ENCODE data around the gene UBA3. TPM values are rescaled to one million over a fixed set of nuclear protein-coding genes. Genes with fewer than 3 reads are reported as not detected.

Gene UBA3
- total and polyA plus RNA-seq, 7 donors, result 20.5 to 59.3 (median 41.2) TPM

DNA sequence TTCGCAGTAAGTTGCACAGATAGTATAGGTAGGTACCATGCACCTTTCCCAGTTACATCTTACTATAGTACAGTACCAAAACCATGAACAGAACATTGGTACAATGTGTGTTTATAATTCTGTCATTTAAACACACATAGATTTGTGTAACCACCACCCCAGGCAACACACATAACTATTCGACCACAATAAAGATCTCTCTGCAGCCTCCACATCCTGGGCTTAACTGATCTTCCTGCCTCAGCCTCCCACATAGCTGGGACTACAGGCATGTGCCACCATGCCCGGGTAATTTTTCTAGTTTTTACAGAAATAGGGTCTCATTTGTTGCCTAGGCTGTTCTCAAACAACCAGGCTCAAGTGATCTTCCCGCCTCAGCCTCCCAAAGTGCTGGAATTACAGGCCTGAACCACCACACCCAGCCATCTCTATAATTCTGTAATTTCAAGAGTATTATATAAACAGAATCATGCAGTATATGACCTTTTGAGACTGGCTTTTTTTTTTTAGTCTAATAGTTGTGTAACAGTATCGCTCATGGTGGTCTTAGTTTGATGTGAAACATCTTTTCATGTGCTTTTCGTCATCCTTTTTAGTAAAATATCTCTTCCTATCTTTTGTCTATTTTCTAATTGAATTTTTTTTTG is 14.7 kb downstream of the UBA3 start:
- H3K36me3 ChIP-seq (ENCODE audit: insufficient read depth in 1 of 2, low read depth in 1 of 2), result peaks cover 2 to 97% of the 10 kb centered on the region in 2 donors
- DNase-seq (no peak), ATAC-seq (no peak)
- intact Hi-C loops (cut with DNase I), result no loop called here
- H3K4me1 ChIP-seq, result no peaks in the 10 kb centered on the region
- WGBS, 3 donors, result 92 to 97% (median 96%) methylated on average over 6 of the region's 6 CpGs
- no peak overlapping the region for H3K27ac ChIP-seq
- H3K4me3 ChIP-seq, result no peak overlapping the region
- no peaks in the 10 kb centered on the region for H3K27me3 ChIP-seq (ENCODE audit: insufficient read depth in 3 of 3, low read length in 2 of 3)
- no peak for TF ChIP-seq CTCF (IDR thresholded peaks at IDR 0.05)
- no peaks in the 10 kb centered on the region for H3K9me3 ChIP-seq

GRCh38 chr3:69063636-69064035 is 16.5 kb downstream of the UBA3 start:
- no peak for TF ChIP-seq CTCF (IDR thresholded peaks at IDR 0.05)
- H3K4me1 ChIP-seq, result no peaks in the 10 kb centered on the region
- H3K27me3 ChIP-seq (ENCODE audit: insufficient read depth in 3 of 3, low read length in 2 of 3), result no peaks in the 10 kb centered on the region
- H3K9me3 ChIP-seq, result no peaks in the 10 kb centered on the region
- no peak overlapping the region for H3K27ac ChIP-seq
- 84 to 89% (median 88%) methylated on average over 2 of the region's 2 CpGs for WGBS, 3 donors
- intact Hi-C loops (cut with DNase I), result loop anchor here in 1 of 2 donors (5.0 kb wide), 1 partner anchor 36 kb away; no protein-coding TSS in a partner anchor
- no peak overlapping the region for H3K4me3 ChIP-seq
- H3K36me3 ChIP-seq (ENCODE audit: insufficient read depth in 1 of 2, low read depth in 1 of 2), result peaks cover 8 to 98% of the 10 kb centered on the region in 2 donors
- no peak for DNase-seq
- ATAC-seq, result no peak

- no peaks in the 10 kb centered on the region for H3K9me3 ChIP-seq
Measured at GRCh38 chr3:69059688-69060087, 20.5 kb downstream of the UBA3 start.

DNA sequence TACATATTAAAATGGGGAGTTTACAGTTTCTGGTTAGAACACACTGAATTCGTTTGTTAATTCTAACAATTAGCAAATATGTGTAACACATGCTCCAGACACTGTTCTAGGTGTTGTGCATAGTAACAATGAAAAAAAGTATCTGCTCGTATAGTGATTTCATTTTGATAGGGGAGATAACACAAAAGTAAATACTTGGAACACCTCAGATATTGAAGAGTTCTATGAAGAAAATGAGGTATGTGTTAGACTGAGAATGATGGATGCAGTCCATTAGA is 21.3 kb downstream of the UBA3 start:
- no peaks in the 10 kb centered on the region for H3K9me3 ChIP-seq
- peaks cover 11 to 99% of the 10 kb centered on the region in 2 donors for H3K36me3 ChIP-seq (ENCODE audit: insufficient read depth in 1 of 2, low read depth in 1 of 2)
- DNase-seq, result no peak
- no peak for TF ChIP-seq CTCF (IDR thresholded peaks at IDR 0.05)
- WGBS, 3 donors, result 96 to 99% (median 98%) methylated on average over 2 of the region's 2 CpGs
- H3K27me3 ChIP-seq (ENCODE audit: insufficient read depth in 3 of 3, low read length in 2 of 3), result no peaks in the 10 kb centered on the region
- no peaks in the 10 kb centered on the region for H3K4me1 ChIP-seq
- H3K27ac ChIP-seq, result no peak overlapping the region
- intact Hi-C loops (cut with DNase I), result loop anchor here in 1 of 2 donors (10.0 kb wide), 1 partner anchor 246 kb away; no protein-coding TSS in a partner anchor
- no peak overlapping the region for H3K4me3 ChIP-seq
- no peak for ATAC-seq

More at GRCh38 chr3:69059688-69060087, 20.5 kb downstream of the UBA3 start:
- no peak overlapping the region for H3K27ac ChIP-seq
- H3K4me3 ChIP-seq, result no peak overlapping the region
- no peak for TF ChIP-seq CTCF (IDR thresholded peaks at IDR 0.05)
- no peaks in the 10 kb centered on the region for H3K4me1 ChIP-seq
- DNase-seq (no peak), ATAC-seq (no peak)
- H3K36me3 ChIP-seq (ENCODE audit: insufficient read depth in 1 of 2, low read depth in 1 of 2), result peaks cover 11 to 99% of the 10 kb centered on the region in 2 donors
- intact Hi-C loops (cut with DNase I), result loop anchor here (5.0 to 10.0 kb wide), 2 partner anchors 32 to 245 kb away; no protein-coding TSS in a partner anchor
- no peaks in the 10 kb centered on the region for H3K27me3 ChIP-seq (ENCODE audit: insufficient read depth in 3 of 3, low read length in 2 of 3)
